AG09319 (cell line): ENCODE data around the gene RYR3.

Source experiments
- DNase-seq: peaks from one replicate; pipeline ENCODE4 v3.0.0-alpha.2; 2010; ENCODE audit warnings: low read depth; ENCODE audit errors: extremely low read depth
- CTCF ChIP-seq: IDR thresholded peaks from 2 replicates; pipeline ENCODE4 v1.5.1; 2011; ENCODE audit warnings: low read depth, mild to moderate bottlenecking, inconsistent platforms, low read length, moderate library complexity

Gene RYR3

GRCh38 chr15:33722673-33723015 lies 411.9 kb downstream of the RYR3 start:
- DNase-seq: no peak
- no peak for TF ChIP-seq CTCF

GRCh38 chr15:33724321-33725036 lies 413.7 kb downstream of the RYR3 start:
- TF ChIP-seq CTCF: no peak
- no peak for DNase-seq

GRCh38 chr15:33729653-33730052 lies 418.9 kb downstream of the RYR3 start:
- DNase-seq: no peak
- TF ChIP-seq CTCF: no peak; the same call in 1 of the 2 replicates

- TF ChIP-seq CTCF: no peak
- DNase-seq: no peak
Measured at GRCh38 chr15:33730815-33731214, 420.0 kb downstream of the RYR3 start.

- no peak for TF ChIP-seq CTCF
- no peak for DNase-seq
Measured at GRCh38 chr15:33735143-33735542, 424.4 kb downstream of the RYR3 start.

GRCh38 chr15:33735637-33736247 lies 425.0 kb downstream of the RYR3 start:
- peak; percentile 52 for TF ChIP-seq CTCF
- no peak for DNase-seq

- peak; percentile 84 for TF ChIP-seq CTCF
- DNase-seq: no peak
Measured at GRCh38 chr15:33737687-33738601, 427.2 kb downstream of the RYR3 start.
